BLaER1 treated with 17β-estradiol and CSF1 and Interleukin-3, amounts not matched to agents 10 nM and 100 nM (cell line): ENCODE measurements around the gene ZXDA.
A peak's percentile ranks its signal among the peaks of the same experiment; 100 is the strongest.

Experiments used
- H3K27ac ChIP-seq, 11 experiments: shearing (Covaris generic); formaldehyde crosslinking; 2 replicates each; pipeline ENCODE4 v1.8.1; 2022
- H3K27me3 ChIP-seq, 11 experiments: shearing (Covaris generic); formaldehyde crosslinking; 2 replicates each; pipeline ENCODE4 v1.8.1; 2022
- H3K36me3 ChIP-seq, 11 experiments: shearing (Covaris generic); formaldehyde crosslinking; 2 replicates each; pipeline ENCODE4 v1.8.1; 2022
- H3K4me1 ChIP-seq, 10 experiments: shearing (Covaris generic); formaldehyde crosslinking; 2 replicates each; pipeline ENCODE4 v1.8.1; 2022
- H3K4me2 ChIP-seq, 11 experiments: shearing (Covaris generic); formaldehyde crosslinking; 2 replicates each; pipeline ENCODE4 v1.8.1; 2022
- H3K4me3 ChIP-seq, 10 experiments: shearing (Covaris generic); formaldehyde crosslinking; 2 replicates each; pipeline ENCODE4 v1.8.1; 2022
- H3K9ac ChIP-seq, 11 experiments: shearing (Covaris generic); formaldehyde crosslinking; 2 replicates each; pipeline ENCODE4 v1.8.1; 2022
- H3K9me3 ChIP-seq, 11 experiments: shearing (Covaris generic); formaldehyde crosslinking; replicated peaks in 1 of 11; 2 replicates each; pipeline ENCODE4 v1.8.1; 2022
- H4K20me1 ChIP-seq, 11 experiments: shearing (Covaris generic); formaldehyde crosslinking; 2 replicates each; pipeline ENCODE4 v1.8.1; 2022
- Cebpa-rat ChIP-seq, 11 experiments: shearing (Covaris generic); IDR thresholded peaks; 2 replicates each; pipeline ENCODE4 v1.8.1; 2022

The ZXDA gene

DNA sequence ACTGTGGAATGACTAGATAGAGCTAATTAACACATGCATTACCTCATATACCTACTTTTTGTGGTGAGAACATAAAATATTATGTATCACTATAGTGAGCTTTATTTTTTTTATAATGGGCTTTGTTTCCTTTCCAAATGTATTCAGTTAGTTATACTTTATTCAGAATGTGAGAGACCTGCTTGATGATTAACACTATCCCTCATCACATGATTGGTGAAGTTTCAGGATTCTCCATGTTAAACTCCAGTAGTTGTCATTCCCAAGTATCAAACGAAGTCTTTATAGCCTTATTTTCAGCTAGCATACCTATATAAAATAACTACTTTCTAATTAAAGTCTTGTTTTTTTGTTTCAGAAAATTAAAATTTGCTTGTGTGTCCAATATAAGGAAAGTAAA, 8.8 kb downstream of the ZXDA start:
- no peak overlapping the region for H3K27ac ChIP-seq
- no peak for TF ChIP-seq Cebpa-rat (IDR thresholded peaks at IDR 0.05)
- H3K4me2 ChIP-seq = no peak overlapping the region
- no peak overlapping the region for H3K9ac ChIP-seq
- H3K4me3 ChIP-seq = no peak overlapping the region
- H3K36me3 ChIP-seq = no peaks in the 10 kb centered on the region
- no peaks in the 10 kb centered on the region; a peak in 1 of 22 replicates for H3K9me3 ChIP-seq
- H3K27me3 ChIP-seq = peaks cover 0 to under 1% (median 0%) of the 10 kb centered on the region in 11 experiments; a peak in 1 of 22 replicates
- no peaks in the 10 kb centered on the region for H4K20me1 ChIP-seq
- peaks cover 0 to 6% (median 0%) of the 10 kb centered on the region in 10 experiments; a peak in 3 of 20 replicates for H3K4me1 ChIP-seq

DNA sequence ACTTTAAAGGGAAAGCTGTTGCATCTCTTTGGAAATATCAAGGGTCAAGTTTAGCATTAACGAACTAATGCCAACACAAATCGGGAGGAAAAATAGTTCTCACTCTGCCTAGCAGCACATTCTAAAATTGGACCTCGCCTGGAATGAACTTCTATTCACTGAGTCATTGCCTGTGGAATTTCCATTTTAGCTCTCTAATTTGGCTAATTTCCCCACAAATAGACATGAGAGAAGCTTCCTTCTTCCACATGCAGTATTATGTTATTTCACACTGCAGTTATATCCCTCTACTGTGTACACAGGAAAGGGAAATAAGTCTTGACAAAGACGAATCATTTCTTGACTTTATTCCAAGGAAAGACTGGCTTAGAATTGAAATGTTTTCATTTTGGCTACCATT, 9.3 kb downstream of the ZXDA start:
- Histone ChIP-seq H3K9ac (no peak overlapping the region), H4K20me1 (no peaks in the 10 kb centered on the region), H3K27me3 (no peaks in the 10 kb centered on the region; a peak in 1 of 22 replicates), H3K4me1 (peaks cover 0 to 6% (median 0%) of the 10 kb centered on the region in 10 experiments; a peak in 1 of 20 replicates), H3K4me3 (no peak overlapping the region), H3K4me2 (peak overlapping the region in 1 of 11 experiments; percentile 29; a peak in 1 of 22 replicates), H3K27ac (no peak overlapping the region), H3K36me3 (no peaks in the 10 kb centered on the region), H3K9me3 (no peaks in the 10 kb centered on the region; a peak in 2 of 22 replicates)
- TF ChIP-seq Cebpa-rat (IDR thresholded peaks at IDR 0.05) = no peak

DNA sequence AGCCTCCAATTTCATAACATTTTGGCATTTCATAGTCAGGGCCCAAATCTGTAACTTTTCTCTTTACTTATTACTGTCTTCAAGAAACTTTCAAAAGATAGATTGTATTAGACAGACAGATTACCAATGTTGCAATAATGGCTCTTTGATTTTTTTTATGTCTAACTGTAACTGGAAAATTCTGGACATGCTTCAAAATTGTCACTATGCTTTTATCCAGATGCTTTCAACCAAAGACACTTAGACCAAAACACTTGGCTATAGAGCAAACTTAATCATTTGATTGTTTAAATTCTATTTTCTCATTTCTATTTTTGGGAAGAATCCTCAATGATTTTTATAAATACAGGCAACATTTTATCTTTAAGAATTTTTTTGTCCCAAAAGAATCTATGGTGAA, 10.4 kb downstream of the ZXDA start:
- no peak overlapping the region for H3K9ac ChIP-seq

DNA sequence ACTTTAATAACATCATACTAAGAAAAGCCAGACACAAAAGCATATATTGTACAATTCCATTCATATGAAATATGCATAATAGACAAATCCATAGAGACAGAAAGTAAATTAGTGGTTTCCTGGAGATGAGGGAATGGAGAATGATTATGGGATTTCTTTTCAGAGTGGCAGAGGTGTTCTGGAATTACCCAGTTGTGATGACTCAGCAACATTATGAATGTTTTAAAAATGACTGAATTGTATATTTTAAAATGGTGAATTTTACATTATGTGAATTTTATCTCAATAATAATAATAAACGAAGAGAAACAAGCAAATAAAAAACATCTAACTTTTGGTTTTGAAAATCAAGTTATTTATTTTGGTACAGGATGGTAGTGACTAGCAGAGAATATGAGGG, 11.2 kb downstream of the ZXDA start:
- Histone ChIP-seq H4K20me1 (no peaks in the 10 kb centered on the region), H3K9ac (no peak overlapping the region), H3K27ac (no peak overlapping the region), H3K36me3 (no peaks in the 10 kb centered on the region), H3K4me1 (peaks cover 0 to 6% (median 0%) of the 10 kb centered on the region in 10 experiments; a peak in 1 of 20 replicates), H3K4me3 (no peak overlapping the region), H3K4me2 (no peak overlapping the region), H3K27me3 (no peaks in the 10 kb centered on the region; a peak in 1 of 22 replicates), H3K9me3 (no peaks in the 10 kb centered on the region; a peak in 2 of 22 replicates)
- TF ChIP-seq Cebpa-rat (IDR thresholded peaks at IDR 0.05) = no peak

More for the DNA sequence above, 10.4 kb downstream of the ZXDA start:
- H3K27ac ChIP-seq = no peak overlapping the region
- H3K9me3 ChIP-seq = no peaks in the 10 kb centered on the region; a peak in 2 of 22 replicates
- H3K4me2 ChIP-seq = no peak overlapping the region
- H3K27me3 ChIP-seq = no peaks in the 10 kb centered on the region; a peak in 1 of 22 replicates
- H3K36me3 ChIP-seq = no peaks in the 10 kb centered on the region
- H4K20me1 ChIP-seq = no peaks in the 10 kb centered on the region
- no peak for TF ChIP-seq Cebpa-rat (IDR thresholded peaks at IDR 0.05)
- no peak overlapping the region for H3K4me3 ChIP-seq
- peaks cover 0 to 6% (median 0%) of the 10 kb centered on the region in 10 experiments; a peak in 1 of 20 replicates for H3K4me1 ChIP-seq

DNA sequence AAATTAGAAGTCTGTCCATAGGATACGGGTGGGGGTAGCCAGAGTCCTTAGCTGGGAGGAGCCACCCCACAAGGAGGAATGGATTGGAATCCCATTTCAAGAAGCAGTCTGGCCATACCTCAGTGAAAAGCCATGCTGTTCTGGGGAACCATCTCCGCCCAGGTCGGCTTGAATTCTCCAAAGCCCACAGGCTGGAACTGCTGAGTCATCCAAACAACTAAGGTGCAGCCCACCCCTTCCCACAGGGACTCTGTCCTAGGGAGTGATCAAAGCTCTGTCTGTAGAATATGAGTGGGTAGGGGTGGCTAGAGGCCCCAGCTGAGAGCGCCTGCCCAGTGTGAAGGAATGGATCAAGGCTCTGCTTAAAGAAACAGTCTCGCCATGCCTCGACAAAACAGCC, 38.8 kb downstream of the ZXDA start:
- Histone ChIP-seq H3K27me3 (peaks cover 0 to 5% (median 0%) of the 10 kb centered on the region in 11 experiments; a peak in 5 of 22 replicates), H3K4me2 (no peak overlapping the region), H3K9me3 (peaks cover 23 to 52% (median 38%) of the 10 kb centered on the region in 11 experiments; a peak in 20 of 22 replicates), H3K27ac (no peak overlapping the region), H3K4me3 (no peak overlapping the region), H4K20me1 (no peaks in the 10 kb centered on the region), H3K9ac (no peak overlapping the region), H3K4me1 (no peaks in the 10 kb centered on the region), H3K36me3 (no peaks in the 10 kb centered on the region)
- TF ChIP-seq Cebpa-rat (IDR thresholded peaks at IDR 0.05) = no peak
